Neural cell (in vitro differentiated cells): ENCODE results near the gene SLC10A3. TPM values are rescaled to one million over a fixed set of nuclear protein-coding genes. Genes with fewer than 3 reads are reported as not detected.

Experiments used
- H2AFZ ChIP-seq: fragments of 200-600, 300-800 bp; sonication (generic), shearing (Covaris generic); 2 replicates; pipeline ENCODE4 v1.6.0; 2014; ENCODE audit warnings: low read depth, mild to moderate bottlenecking, antibody characterized with exemption, low read length, moderate library complexity
- H3F3A ChIP-seq: fragments of 200-600 bp; shearing (Covaris generic); 2 replicates; pipeline ENCODE4 v1.6.1; 2016; ENCODE audit warnings: mild to moderate bottlenecking, moderate library complexity, mixed read lengths, antibody characterized with exemption, low read length; ENCODE audit not compliant: insufficient read depth, poor library complexity, severe bottlenecking
- H3K27ac ChIP-seq: fragments of 200-600, 300-800 bp; sonication (generic), shearing (Covaris generic); 2 replicates; pipeline ENCODE4 v1.5.1; 2014; ENCODE audit warnings: mild to moderate bottlenecking, low read length, moderate library complexity
- H3K27me3 ChIP-seq: fragments of 300-800, 200-600 bp; sonication (generic), shearing (Covaris generic); 2 replicates; pipeline ENCODE4 v1.6.0; 2014; ENCODE audit warnings: mild to moderate bottlenecking, low read depth, low read length, moderate library complexity; ENCODE audit not compliant: insufficient read depth
- H3K36me3 ChIP-seq: fragments of 300-800, 200-600 bp; sonication (generic), shearing (Covaris generic); 2 replicates; pipeline ENCODE4 v1.5.1; 2014; ENCODE audit warnings: mild to moderate bottlenecking, antibody characterized with exemption, low read length, moderate library complexity; ENCODE audit not compliant: insufficient read depth
- H3K4me2 ChIP-seq: fragments of 300-800, 200-600 bp; sonication (generic), shearing (Covaris generic); 2 replicates; pipeline ENCODE4 v1.6.0; 2014; ENCODE audit warnings: mild to moderate bottlenecking, low read length
- H3K4me3 ChIP-seq: fragments of 300-800, 200-600 bp; sonication (generic), shearing (Covaris generic); 2 replicates; pipeline ENCODE4 v1.5.1; 2014; ENCODE audit warnings: mild to moderate bottlenecking, low read length, moderate library complexity
- H3K79me2 ChIP-seq: fragments of 200-600 bp; shearing (Covaris generic); replicated peaks from 2 replicates; pipeline ENCODE4 v1.6.0; 2014; ENCODE audit warnings: mild to moderate bottlenecking, low read length, moderate library complexity; ENCODE audit not compliant: insufficient read depth
- H3K9ac ChIP-seq: fragments of 300-800, 200-600 bp; sonication (generic), shearing (Covaris generic); 2 replicates; pipeline ENCODE4 v1.6.1; 2016; ENCODE audit warnings: mild to moderate bottlenecking, low read length, mixed read lengths
- H3K9me2 ChIP-seq: fragments of 200-600 bp; shearing (Covaris generic); 2 replicates; pipeline ENCODE4 v1.6.1; 2016; ENCODE audit warnings: mild to moderate bottlenecking, low read length, mixed read lengths; ENCODE audit not compliant: insufficient read depth
- H3K9me3 ChIP-seq: fragments of 200-600, 300-800 bp; sonication (generic), shearing (Covaris generic); 2 replicates; pipeline ENCODE4 v1.6.1; 2016; ENCODE audit warnings: mild to moderate bottlenecking, mixed run types, low read length, moderate library complexity, mixed read lengths
- H4K20me1 ChIP-seq: fragments of 200-600 bp; shearing (Covaris generic); 2 replicates; pipeline ENCODE4 v1.6.1; 2016; ENCODE audit warnings: mild to moderate bottlenecking, mixed run types; ENCODE audit not compliant: insufficient read depth
- EP300 ChIP-seq: fragments of 450-650 bp; conservative IDR thresholded peaks from 2 replicates; pipeline ENCODE4 v1.6.1; 2014; ENCODE audit warnings: antibody characterized with exemption, mild to moderate bottlenecking, moderate library complexity; ENCODE audit not compliant: poor library complexity, severe bottlenecking
- EZH2 ChIP-seq: fragments of 200-600, 300-800 bp; shearing (Covaris generic), sonication (generic); IDR thresholded peaks from 2 replicates; pipeline ENCODE4 v1.6.1; 2014; ENCODE audit warnings: antibody characterized with exemption, low read length, borderline replicate concordance, mild to moderate bottlenecking; ENCODE audit not compliant: insufficient read depth, poor library complexity, severe bottlenecking
- MXI1 ChIP-seq: fragments of 450-650 bp; conservative IDR thresholded peaks from 2 replicates; pipeline ENCODE4 v1.6.1; 2014; ENCODE audit warnings: antibody characterized with exemption, mild to moderate bottlenecking; ENCODE audit not compliant: poor library complexity, severe bottlenecking
- POLR2AphosphoS5 ChIP-seq: IDR thresholded peaks from 2 replicates; pipeline ENCODE4 v1.6.1; 2012
- RAD21 ChIP-seq: fragments of 450-650 bp; conservative IDR thresholded peaks from 2 replicates; pipeline ENCODE4 v1.6.1; 2014; ENCODE audit warnings: antibody characterized with exemption, mild to moderate bottlenecking, moderate library complexity
- SMC3 ChIP-seq: fragments of 450-650 bp; conservative IDR thresholded peaks from 2 replicates; pipeline ENCODE4 v1.6.1; 2014; ENCODE audit warnings: antibody characterized with exemption, mild to moderate bottlenecking, moderate library complexity; ENCODE audit not compliant: poor library complexity
- TAF1 ChIP-seq: IDR thresholded peaks from 2 replicates; pipeline ENCODE4 v1.6.1; 2012; ENCODE audit warnings: low read depth
- polyA plus RNA-seq: library from polyadenylated mRNA; depleted of rRNA; stranded (reverse); fragments of >200 nt; gene quantifications from 2 replicates; pipeline ENCODE4 v1.2.3, GENCODE V29; 2014
- TF ChIP-seq, protein P1 (sequence below): IDR thresholded peaks from 2 replicates; pipeline ENCODE4 v1.6.1; 2012; ENCODE audit warnings: borderline replicate concordance
- TF ChIP-seq, protein P2 (sequence below): fragments of 450-650 bp; IDR thresholded peaks from 2 replicates; pipeline ENCODE4 v1.5.1; 2014; ENCODE audit warnings: antibody characterized with exemption, mild to moderate bottlenecking, moderate library complexity; ENCODE audit not compliant: poor library complexity, severe bottlenecking

The SLC10A3 gene
- polyA plus RNA-seq, 1 donor from 2014 or later, result 2.7 TPM

DNA sequence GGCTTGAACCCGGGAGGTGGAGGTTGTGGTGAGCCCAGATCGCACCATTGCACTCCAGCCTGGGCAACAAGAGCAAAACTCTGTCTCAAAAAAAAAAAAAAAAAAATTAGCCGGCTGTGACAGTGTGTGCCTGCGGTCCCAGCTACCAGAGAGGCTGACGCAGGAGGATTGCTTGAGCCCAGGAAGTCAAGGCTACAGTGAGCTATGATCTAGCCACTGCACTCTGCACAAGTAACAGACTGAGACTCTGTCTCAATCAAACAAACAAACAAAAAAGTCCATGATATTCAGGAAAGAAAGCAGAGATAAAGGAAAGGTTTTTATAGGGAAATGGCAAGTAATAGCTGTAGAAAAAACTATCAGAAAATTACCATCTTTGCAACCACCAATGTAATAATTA is 9.2 kb downstream of the SLC10A3 start:
- H4K20me1 ChIP-seq, result no peaks in the 10 kb centered on the region

DNA sequence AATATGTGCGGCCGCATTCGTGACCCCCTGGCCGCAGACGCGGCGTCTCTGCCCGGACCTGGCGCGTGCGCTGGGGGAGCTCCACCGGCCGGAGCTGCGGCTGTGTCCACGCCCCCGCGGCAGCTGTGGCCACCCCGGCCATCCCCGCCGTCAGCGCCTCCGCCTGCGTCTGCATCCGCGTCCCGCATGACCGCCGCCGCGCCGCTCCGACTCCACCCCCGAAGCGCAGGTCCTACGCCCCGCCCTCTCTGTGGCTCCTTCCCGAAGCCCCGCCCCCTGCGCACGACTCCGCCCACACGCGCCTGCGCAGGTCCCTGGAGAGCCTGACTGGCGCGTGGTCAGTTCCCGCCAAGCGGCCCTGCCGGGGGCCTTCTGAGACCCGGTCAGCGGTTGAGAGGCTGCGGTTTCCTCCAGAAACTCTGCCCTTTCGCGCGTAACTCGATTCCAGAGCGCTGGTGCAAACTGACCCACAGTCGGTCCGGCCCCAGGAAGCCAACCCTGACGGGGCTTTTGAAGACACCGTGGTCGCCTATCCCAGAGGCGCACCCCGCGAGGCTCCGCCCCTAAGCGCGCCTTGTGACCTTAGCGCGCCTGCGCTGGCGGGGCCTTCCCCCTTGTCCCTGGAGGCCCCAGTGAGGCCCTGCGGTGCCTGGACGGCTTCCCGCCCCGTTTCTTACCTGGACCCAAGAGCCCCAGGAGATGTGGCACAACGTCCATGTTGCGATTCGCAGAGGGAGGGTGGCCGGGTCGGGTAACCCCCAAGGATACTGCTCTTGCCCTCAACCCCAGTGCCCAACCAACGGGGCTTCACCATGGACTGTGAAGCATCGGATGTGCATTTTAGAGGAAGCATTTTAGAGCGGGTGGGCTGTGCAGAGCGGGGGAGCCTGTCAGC is 11.5 kb downstream of the SLC10A3 start, which contains the start of gene LAGE3:
TSS of gene LAGE3 (minus strand) at position 554 of the 895 bp plus-strand sequence. CDS start at position 188, 366 bp downstream.
- H3K79me2 ChIP-seq, result no peaks in the 10 kb centered on the region
- H3K27ac ChIP-seq, result peak within 1 kb of the TSS; percentile 20
- no peak within 1 kb of the TSS for H2AFZ ChIP-seq
- no peaks in the 10 kb centered on the region for H3K27me3 ChIP-seq
- no peaks in the 10 kb centered on the region for H4K20me1 ChIP-seq
- H3K9me2 ChIP-seq, result no peaks in the 10 kb centered on the region
- H3K4me3 ChIP-seq, result peak within 1 kb of the TSS; percentile 68
- peak within 1 kb of the TSS; percentile 69 for H3K9ac ChIP-seq
- no peaks in the 10 kb centered on the region for H3K36me3 ChIP-seq
- no peaks in the 10 kb centered on the region for H3K9me3 ChIP-seq
- no peak within 1 kb of the TSS for H3K4me2 ChIP-seq
- TF ChIP-seq POLR2AphosphoS5, result peak; percentile 73
- peak; percentile 53 for TF ChIP-seq MXI1
- TF ChIP-seq, protein P1, sequence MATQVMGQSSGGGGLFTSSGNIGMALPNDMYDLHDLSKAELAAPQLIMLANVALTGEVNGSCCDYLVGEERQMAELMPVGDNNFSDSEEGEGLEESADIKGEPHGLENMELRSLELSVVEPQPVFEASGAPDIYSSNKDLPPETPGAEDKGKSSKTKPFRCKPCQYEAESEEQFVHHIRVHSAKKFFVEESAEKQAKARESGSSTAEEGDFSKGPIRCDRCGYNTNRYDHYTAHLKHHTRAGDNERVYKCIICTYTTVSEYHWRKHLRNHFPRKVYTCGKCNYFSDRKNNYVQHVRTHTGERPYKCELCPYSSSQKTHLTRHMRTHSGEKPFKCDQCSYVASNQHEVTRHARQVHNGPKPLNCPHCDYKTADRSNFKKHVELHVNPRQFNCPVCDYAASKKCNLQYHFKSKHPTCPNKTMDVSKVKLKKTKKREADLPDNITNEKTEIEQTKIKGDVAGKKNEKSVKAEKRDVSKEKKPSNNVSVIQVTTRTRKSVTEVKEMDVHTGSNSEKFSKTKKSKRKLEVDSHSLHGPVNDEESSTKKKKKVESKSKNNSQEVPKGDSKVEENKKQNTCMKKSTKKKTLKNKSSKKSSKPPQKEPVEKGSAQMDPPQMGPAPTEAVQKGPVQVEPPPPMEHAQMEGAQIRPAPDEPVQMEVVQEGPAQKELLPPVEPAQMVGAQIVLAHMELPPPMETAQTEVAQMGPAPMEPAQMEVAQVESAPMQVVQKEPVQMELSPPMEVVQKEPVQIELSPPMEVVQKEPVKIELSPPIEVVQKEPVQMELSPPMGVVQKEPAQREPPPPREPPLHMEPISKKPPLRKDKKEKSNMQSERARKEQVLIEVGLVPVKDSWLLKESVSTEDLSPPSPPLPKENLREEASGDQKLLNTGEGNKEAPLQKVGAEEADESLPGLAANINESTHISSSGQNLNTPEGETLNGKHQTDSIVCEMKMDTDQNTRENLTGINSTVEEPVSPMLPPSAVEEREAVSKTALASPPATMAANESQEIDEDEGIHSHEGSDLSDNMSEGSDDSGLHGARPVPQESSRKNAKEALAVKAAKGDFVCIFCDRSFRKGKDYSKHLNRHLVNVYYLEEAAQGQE, result no peak
- TF ChIP-seq SMC3, result no peak
- no peaks in the 10 kb centered on the region for H3F3A ChIP-seq

More for the DNA sequence above, 9.2 kb downstream of the SLC10A3 start:
- no peak overlapping the region for H3K4me2 ChIP-seq
- no peaks in the 10 kb centered on the region for H3F3A ChIP-seq
- no peaks in the 10 kb centered on the region for H3K36me3 ChIP-seq
- no peaks in the 10 kb centered on the region for H3K79me2 ChIP-seq
- no peak overlapping the region for H3K27ac ChIP-seq
- H2AFZ ChIP-seq, result no peak overlapping the region
- H3K9me3 ChIP-seq, result no peaks in the 10 kb centered on the region
- no peaks in the 10 kb centered on the region for H3K9me2 ChIP-seq
- no peaks in the 10 kb centered on the region for H3K27me3 ChIP-seq
- TF ChIP-seq, protein P2, sequence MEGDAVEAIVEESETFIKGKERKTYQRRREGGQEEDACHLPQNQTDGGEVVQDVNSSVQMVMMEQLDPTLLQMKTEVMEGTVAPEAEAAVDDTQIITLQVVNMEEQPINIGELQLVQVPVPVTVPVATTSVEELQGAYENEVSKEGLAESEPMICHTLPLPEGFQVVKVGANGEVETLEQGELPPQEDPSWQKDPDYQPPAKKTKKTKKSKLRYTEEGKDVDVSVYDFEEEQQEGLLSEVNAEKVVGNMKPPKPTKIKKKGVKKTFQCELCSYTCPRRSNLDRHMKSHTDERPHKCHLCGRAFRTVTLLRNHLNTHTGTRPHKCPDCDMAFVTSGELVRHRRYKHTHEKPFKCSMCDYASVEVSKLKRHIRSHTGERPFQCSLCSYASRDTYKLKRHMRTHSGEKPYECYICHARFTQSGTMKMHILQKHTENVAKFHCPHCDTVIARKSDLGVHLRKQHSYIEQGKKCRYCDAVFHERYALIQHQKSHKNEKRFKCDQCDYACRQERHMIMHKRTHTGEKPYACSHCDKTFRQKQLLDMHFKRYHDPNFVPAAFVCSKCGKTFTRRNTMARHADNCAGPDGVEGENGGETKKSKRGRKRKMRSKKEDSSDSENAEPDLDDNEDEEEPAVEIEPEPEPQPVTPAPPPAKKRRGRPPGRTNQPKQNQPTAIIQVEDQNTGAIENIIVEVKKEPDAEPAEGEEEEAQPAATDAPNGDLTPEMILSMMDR, result no peak
- TF ChIP-seq MXI1, result no peak
- no peak for TF ChIP-seq EZH2
- no peak for TF ChIP-seq POLR2AphosphoS5
- no peak for TF ChIP-seq RAD21
- no peak for TF ChIP-seq SMC3
- TF ChIP-seq EP300, result no peak
- TF ChIP-seq, protein P1, result no peak
- no peak for TF ChIP-seq TAF1
- H3K4me3 ChIP-seq, result no peak overlapping the region
- no peak overlapping the region for H3K9ac ChIP-seq
